GM12878 (cell line): ENCODE data around the gene TPH2. TPM values are rescaled to one million over a fixed set of nuclear protein-coding genes. Genes with fewer than 3 reads are reported as not detected.

Experiments used
- ATAC-seq: fragments of 200-7000 bp; cut with Tn5 transposase; 3 replicates; pipeline ENCODE4 v1.9.1; 2020; ENCODE audit warnings: mild to moderate bottlenecking, moderate library complexity
- BruUV-seq: library from RNA; stranded (reverse); fragments of 400-500 nt; replicated peaks from 2 replicates; lab custom pipeline; 2021; lab: Mats Ljungman, UMichigan
- CTCF ChIA-PET: fragments of 300-600 bp; sonication (Branson Sonifier 250); formaldehyde crosslinking; extraction: SDS; loops from one replicate; lab custom pipeline; 2021; ENCODE audit warnings: inconsistent platforms; lab: Yijun Ruan, JAX
- POLR2A ChIA-PET: fragments of 350-600 bp; formaldehyde crosslinking; extraction: SDS; loops from one replicate; lab custom pipeline; 2021; ENCODE audit warnings: inconsistent platforms; lab: Charles Lee
- RAD21 ChIA-PET: fragments of 300-600 bp; sonication (Branson Sonifier 250); formaldehyde crosslinking; loops from one replicate; lab custom pipeline; 2023; ENCODE audit warnings: antibody characterized with exemption; ENCODE audit not compliant: unreplicated experiment; lab: Charles Lee
- SMC1A ChIA-PET: fragments of 300-600 bp; sonication (Branson Sonifier 250); formaldehyde crosslinking; loops from one replicate; lab custom pipeline; 2023; ENCODE audit not compliant: unreplicated experiment, uncharacterized antibody; lab: Charles Lee
- DNase-seq: peaks from one replicate; pipeline ENCODE4 v3.0.0-alpha.2; 2011; ENCODE audit warnings: low read depth, low spot score
- FAIRE-seq: peaks from 3 replicates; lab custom pipeline; 2011; peaks lifted over from hg19 to GRCh38; lab: Jason Lieb, UNC
- H2AFZ ChIP-seq: 2 replicates; pipeline ENCODE4 v1.6.0; 2011; ENCODE audit warnings: low read depth, low read length, control low read depth; ENCODE audit not compliant: control insufficient read depth
- H3K27ac ChIP-seq: 2 replicates; pipeline ENCODE4 v1.5.1; 2011; ENCODE audit warnings: control low read depth; ENCODE audit not compliant: control insufficient read depth, insufficient read depth
- H3K27me3 ChIP-seq, 2 experiments: replicated peaks in 1 of 2; 2 replicates each; pipeline versions ENCODE4 v1.6.0 to v1.6.1; 2011; ENCODE audit warnings: low read length in 1 of 2; ENCODE audit not compliant: control insufficient read depth in 2 of 2, insufficient read depth in 2 of 2
- H3K36me3 ChIP-seq, 2 experiments: 2 replicates each; pipeline ENCODE4 v1.5.1; 2011; ENCODE audit warnings: low read length in 1 of 2; ENCODE audit not compliant: control insufficient read depth in 2 of 2, insufficient read depth in 2 of 2
- H3K4me1 ChIP-seq: 2 replicates; pipeline ENCODE4 v1.6.1; 2011; ENCODE audit warnings: mild to moderate bottlenecking, low read length, moderate library complexity, mixed read lengths; ENCODE audit not compliant: control insufficient read depth, insufficient read depth
- H3K4me2 ChIP-seq: 2 replicates; pipeline ENCODE4 v1.6.0; 2011; ENCODE audit warnings: control low read depth; ENCODE audit not compliant: control insufficient read depth, insufficient read depth
- H3K4me3 ChIP-seq: fragments of 200-600 bp; sonication (generic); 2 replicates; pipeline ENCODE4 v1.5.1; 2016
- H3K79me2 ChIP-seq: 2 replicates; pipeline ENCODE4 v1.6.0; 2011; ENCODE audit warnings: low read length; ENCODE audit not compliant: control insufficient read depth, insufficient read depth
- H3K9ac ChIP-seq: 2 replicates; pipeline ENCODE4 v1.8.0; 2011; ENCODE audit warnings: low read length, control low read depth, mixed read lengths; ENCODE audit not compliant: control insufficient read depth, insufficient read depth
- H3K9me3 ChIP-seq: replicated peaks from 3 replicates; pipeline ENCODE4 v1.5.1; 2011; ENCODE audit warnings: mild to moderate bottlenecking, low read length; ENCODE audit not compliant: control insufficient read depth, insufficient read depth
- H4K20me1 ChIP-seq: 2 replicates; pipeline ENCODE4 v1.6.0; 2011; ENCODE audit not compliant: control insufficient read depth, insufficient read depth
- CBX3 ChIP-seq: fragments of 200-600 bp; sonication (generic); IDR thresholded peaks from 2 replicates; pipeline ENCODE4 v1.6.1; 2016; ENCODE audit warnings: low read depth, borderline replicate concordance
- EGR1 ChIP-seq, 2 experiments: IDR thresholded peaks; 1 replicate in 1 of 2; 2 replicates in 1 of 2; pipeline ENCODE4 v1.6.1; 2011 to 2012; ENCODE audit warnings: low read depth in 2 of 2, low read length in 2 of 2, borderline replicate concordance in 1 of 2, mild to moderate bottlenecking in 1 of 2, moderate library complexity in 1 of 2
- EZH2 ChIP-seq: IDR thresholded peaks from 2 replicates; pipeline ENCODE4 v1.6.1; 2012; ENCODE audit warnings: low read depth, mild to moderate bottlenecking, control low read depth, inconsistent platforms, low read length, borderline replicate concordance; ENCODE audit not compliant: control insufficient read depth
- FOS ChIP-seq: IDR thresholded peaks from 3 replicates; pipeline ENCODE4 v1.6.1; 2011; ENCODE audit warnings: borderline replicate concordance; ENCODE audit not compliant: insufficient read length; ENCODE audit errors: extremely low read depth
- HDAC2 ChIP-seq: fragments of 200-600 bp; sonication (generic); IDR thresholded peaks from 2 replicates; pipeline ENCODE4 v1.6.1; 2017
- IKZF1 ChIP-seq: fragments of 450-650 bp; conservative IDR thresholded peaks from 2 replicates; pipeline ENCODE4 v1.6.1; 2017; ENCODE audit warnings: antibody characterized with exemption, mild to moderate bottlenecking
- MTA3 ChIP-seq: IDR thresholded peaks from 2 replicates; pipeline ENCODE4 v1.6.1; 2012; ENCODE audit warnings: low read length, inconsistent platforms, borderline replicate concordance
- POLR2AphosphoS2 ChIP-seq: IDR thresholded peaks from 2 replicates; pipeline ENCODE4 v1.6.1; 2011; ENCODE audit warnings: low read depth, mild to moderate bottlenecking, low read length, improper control_type of control experiment, moderate library complexity
- TCF3 ChIP-seq: IDR thresholded peaks from 2 replicates; pipeline ENCODE4 v1.6.1; 2012; ENCODE audit warnings: low read depth, mild to moderate bottlenecking, low read length, borderline replicate concordance; ENCODE audit not compliant: insufficient read depth
- WGBS: methylation state at CpG from one replicate; pipeline ENCODE4 v1.1.6; 2016; ENCODE audit warnings: low lambda C conversion rate; ENCODE audit not compliant: insufficient replicate concordance, insufficient coverage; ENCODE audit errors: missing lambda C conversion rate; 5-methylcytosine and 5-hydroxymethylcytosine counted together
- in situ Hi-C: fragments of 300-500 bp; cut with MboI; formaldehyde crosslinking; loops from 9 replicates; pipeline ENCODE4 v1.14.3; 2018; ENCODE audit warnings: mixed read lengths
- intact Hi-C: fragments of 100-400 bp; cut with micrococcal nuclease; formaldehyde crosslinking; loops from one replicate; pipeline ENCODE4 v1.14.2; 2022; ENCODE audit not compliant: unreplicated experiment
- polyA plus RNA-seq, 11 experiments: library from polyadenylated mRNA; depleted of rRNA in 4 of 11; unstranded in 6 of 11; stranded (reverse) in 5 of 11; fragments of >200 nt; fragmentation: Nextera tagmentation in 4 of 11; fragmentation: Illumina TruSeq in 1 of 11; extraction: Ambion mirVana in 4 of 11; extraction: Trizol in 1 of 11; gene quantifications; 1 replicate in 1 of 11; 2 replicates in 10 of 11; pipeline versions ENCODE4 v1.2.1 to v1.2.3, GENCODE V29; 2011 to 2016; ENCODE audit warnings: inconsistent platforms in 2 of 11, missing spikeins in 2 of 11, low read depth in 1 of 11
- total RNA-seq, 4 experiments: library from RNA; depleted of rRNA in 3 of 4; stranded (reverse); fragments of >200 nt in 3 of 4; fragmentation: Illumina TruSeq in 1 of 4; extraction: Trizol in 1 of 4; gene quantifications; 2 replicates each; pipeline versions ENCODE4 v1.2.1 to v1.2.3, GENCODE V29; 2013 to 2021
- TF ChIP-seq, protein P1 (sequence below): IDR thresholded peaks from 2 replicates; pipeline ENCODE4 v1.6.1; 2012; ENCODE audit warnings: improper control_type of control experiment, low read depth, low read length; ENCODE audit not compliant: insufficient replicate concordance

TPH2 gene
- total and polyA plus RNA-seq, 10 of the 15 experiments (the other 5 are each of a cell fraction or from before 2014, with no cell fraction given), result not detected

DNA sequence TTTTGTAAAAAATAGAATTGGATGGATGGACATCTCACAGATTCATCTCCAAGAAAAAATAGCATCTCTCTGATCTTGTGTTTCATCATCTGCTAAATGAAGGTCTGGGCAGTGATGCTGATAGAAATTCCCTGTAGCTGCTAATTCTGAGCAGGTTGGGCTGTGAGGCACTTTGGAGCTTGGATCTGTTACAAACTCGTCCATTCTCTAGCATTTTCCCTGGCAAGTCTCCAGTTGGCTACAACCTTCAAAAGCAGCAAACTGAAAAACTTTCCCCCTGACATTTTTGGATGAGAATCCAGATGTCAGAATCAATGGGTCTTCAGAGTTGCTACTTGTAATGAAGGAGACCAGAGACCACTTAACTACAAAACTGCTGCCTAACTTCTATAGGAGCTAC, 72.7 kb downstream of the TPH2 start:
- ATAC-seq (no peak), FAIRE-seq (no peak), DNase-seq (no peak)
- Histone ChIP-seq H3K36me3 (no peaks in the 10 kb centered on the region), H3K4me3 (no peak overlapping the region), H3K9me3 (no peaks in the 10 kb centered on the region), H3K4me2 (no peak overlapping the region), H3K9ac (no peak overlapping the region), H3K27me3 (no peaks in the 10 kb centered on the region), H4K20me1 (no peaks in the 10 kb centered on the region), H3K27ac (no peak overlapping the region), H3K79me2 (no peaks in the 10 kb centered on the region), H3K4me1 (no peaks in the 10 kb centered on the region), H2AFZ (no peak overlapping the region)
- ChIA-PET RAD21 (no interaction called here), CTCF (interaction anchor here (1.4 kb wide), 1 partner anchor 9 kb away, joined by 3 read pairs; no protein-coding TSS in a partner anchor), POLR2A (no interaction called here), SMC1A (no interaction called here)
- no TSS peak for BruUV-seq
- no peak for TF ChIP-seq POLR2AphosphoS2
- no peak for TF ChIP-seq CBX3
- TF ChIP-seq TCF3, result no peak
- in situ Hi-C loops, result loop anchor here (10.0 kb wide), 1 partner anchor 273 kb away; no protein-coding TSS in a partner anchor
- 0% methylated on average over 1 of the region's 1 CpG for WGBS
- intact Hi-C loops, result loop anchor here (10.0 kb wide), 1 partner anchor 453 kb away; no protein-coding TSS in a partner anchor

DNA sequence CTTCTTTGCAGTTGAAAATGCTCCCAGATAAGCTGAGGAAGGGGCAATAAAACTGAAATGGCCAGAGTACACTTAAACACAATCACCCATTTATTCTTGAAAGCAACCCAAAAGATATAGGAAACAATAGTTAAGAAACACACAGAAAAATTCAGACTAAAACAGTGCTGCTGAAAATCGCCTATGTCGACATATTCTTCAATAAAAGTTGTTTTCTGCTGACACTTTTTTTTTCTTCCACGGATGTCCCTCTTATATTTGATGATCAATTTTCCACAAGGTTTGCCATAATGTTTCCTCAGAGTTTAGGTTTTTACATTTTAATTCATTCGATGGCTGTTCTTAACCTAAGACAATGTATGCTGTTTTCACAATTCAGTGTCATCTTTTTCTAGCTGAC, 74.2 kb downstream of the TPH2 start:
- Histone ChIP-seq H3K4me3 (no peak overlapping the region), H3K79me2 (no peaks in the 10 kb centered on the region), H3K9ac (no peak overlapping the region), H4K20me1 (no peaks in the 10 kb centered on the region), H3K9me3 (no peaks in the 10 kb centered on the region), H3K27ac (no peak overlapping the region), H2AFZ (no peak overlapping the region), H3K4me1 (no peaks in the 10 kb centered on the region), H3K27me3 (no peaks in the 10 kb centered on the region), H3K4me2 (no peak overlapping the region), H3K36me3 (no peaks in the 10 kb centered on the region)
- POLR2A ChIA-PET, result no interaction called here
- DNase-seq (no peak), FAIRE-seq (no peak), ATAC-seq (no peak)
- intact Hi-C loops (loop anchor here (10.0 kb wide), 1 partner anchor 452 kb away; no protein-coding TSS in a partner anchor), in situ Hi-C loops (loop anchor here (10.0 kb wide), 1 partner anchor 272 kb away; no protein-coding TSS in a partner anchor)
- RAD21 ChIA-PET, result interaction anchor here (0.7 kb wide), 1 partner anchor 157 kb away, joined by 3 read pairs; no protein-coding TSS in a partner anchor
- BruUV-seq, result no TSS peak
- SMC1A ChIA-PET, result interaction anchor here (0.7 to 1.2 kb wide), 3 partner anchors 21 to 61 kb away, joined by 3 read pairs; no protein-coding TSS in a partner anchor
- 12% methylated on average over 4 of the region's 4 CpGs for WGBS
- CTCF ChIA-PET, result no interaction called here
- TF ChIP-seq CBX3, result no peak
- TF ChIP-seq EGR1 (IDR thresholded peaks at IDR 0.05; ENCODE audit: borderline replicate concordance in 1 of 2, low read depth in 2 of 2, low read length in 2 of 2), result no peak
- TF ChIP-seq EZH2, result no peak
- TF ChIP-seq, protein P1, sequence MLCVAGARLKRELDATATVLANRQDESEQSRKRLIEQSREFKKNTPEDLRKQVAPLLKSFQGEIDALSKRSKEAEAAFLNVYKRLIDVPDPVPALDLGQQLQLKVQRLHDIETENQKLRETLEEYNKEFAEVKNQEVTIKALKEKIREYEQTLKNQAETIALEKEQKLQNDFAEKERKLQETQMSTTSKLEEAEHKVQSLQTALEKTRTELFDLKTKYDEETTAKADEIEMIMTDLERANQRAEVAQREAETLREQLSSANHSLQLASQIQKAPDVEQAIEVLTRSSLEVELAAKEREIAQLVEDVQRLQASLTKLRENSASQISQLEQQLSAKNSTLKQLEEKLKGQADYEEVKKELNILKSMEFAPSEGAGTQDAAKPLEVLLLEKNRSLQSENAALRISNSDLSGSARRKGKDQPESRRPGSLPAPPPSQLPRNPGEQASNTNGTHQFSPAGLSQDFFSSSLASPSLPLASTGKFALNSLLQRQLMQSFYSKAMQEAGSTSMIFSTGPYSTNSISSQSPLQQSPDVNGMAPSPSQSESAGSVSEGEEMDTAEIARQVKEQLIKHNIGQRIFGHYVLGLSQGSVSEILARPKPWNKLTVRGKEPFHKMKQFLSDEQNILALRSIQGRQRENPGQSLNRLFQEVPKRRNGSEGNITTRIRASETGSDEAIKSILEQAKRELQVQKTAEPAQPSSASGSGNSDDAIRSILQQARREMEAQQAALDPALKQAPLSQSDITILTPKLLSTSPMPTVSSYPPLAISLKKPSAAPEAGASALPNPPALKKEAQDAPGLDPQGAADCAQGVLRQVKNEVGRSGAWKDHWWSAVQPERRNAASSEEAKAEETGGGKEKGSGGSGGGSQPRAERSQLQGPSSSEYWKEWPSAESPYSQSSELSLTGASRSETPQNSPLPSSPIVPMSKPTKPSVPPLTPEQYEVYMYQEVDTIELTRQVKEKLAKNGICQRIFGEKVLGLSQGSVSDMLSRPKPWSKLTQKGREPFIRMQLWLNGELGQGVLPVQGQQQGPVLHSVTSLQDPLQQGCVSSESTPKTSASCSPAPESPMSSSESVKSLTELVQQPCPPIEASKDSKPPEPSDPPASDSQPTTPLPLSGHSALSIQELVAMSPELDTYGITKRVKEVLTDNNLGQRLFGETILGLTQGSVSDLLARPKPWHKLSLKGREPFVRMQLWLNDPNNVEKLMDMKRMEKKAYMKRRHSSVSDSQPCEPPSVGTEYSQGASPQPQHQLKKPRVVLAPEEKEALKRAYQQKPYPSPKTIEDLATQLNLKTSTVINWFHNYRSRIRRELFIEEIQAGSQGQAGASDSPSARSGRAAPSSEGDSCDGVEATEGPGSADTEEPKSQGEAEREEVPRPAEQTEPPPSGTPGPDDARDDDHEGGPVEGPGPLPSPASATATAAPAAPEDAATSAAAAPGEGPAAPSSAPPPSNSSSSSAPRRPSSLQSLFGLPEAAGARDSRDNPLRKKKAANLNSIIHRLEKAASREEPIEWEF, result no peak
- no peak for TF ChIP-seq IKZF1
- TF ChIP-seq HDAC2, result no peak
- TF ChIP-seq FOS, result no peak
- no peak for TF ChIP-seq MTA3
